GM18519 (cell line): ENCODE data around the gene RNF10.
A peak's percentile ranks its signal among the peaks of the same experiment; 100 is the strongest.
"Not testable (repeated sequence)": the region's sequence is repeated elsewhere in the genome, so short reads cannot be mapped to it uniquely, and the experiment has no call there.

Experiments
- ATAC-seq: cut with Tn5 transposase; IDR thresholded peaks from one replicate; pipeline ENCODE4 v1.9.1; 2021; ENCODE audit warnings: mild to moderate bottlenecking, moderate library complexity; ENCODE audit not compliant: unreplicated experiment, low FRiP score

Gene RNF10

GRCh38 chr12:120522568-120522967 lies 11.6 kb upstream of the RNF10 start:
- ATAC-seq = no peak

GRCh38 chr12:120528861-120529525 lies 5.2 kb upstream of the RNF10 start, which contains the start of gene COQ5:
TSS of gene COQ5 (minus strand) at chr12:120529158. CDS start at chr12:120529141, 17 bp downstream.
- ATAC-seq = peak; percentile 60

DNA sequence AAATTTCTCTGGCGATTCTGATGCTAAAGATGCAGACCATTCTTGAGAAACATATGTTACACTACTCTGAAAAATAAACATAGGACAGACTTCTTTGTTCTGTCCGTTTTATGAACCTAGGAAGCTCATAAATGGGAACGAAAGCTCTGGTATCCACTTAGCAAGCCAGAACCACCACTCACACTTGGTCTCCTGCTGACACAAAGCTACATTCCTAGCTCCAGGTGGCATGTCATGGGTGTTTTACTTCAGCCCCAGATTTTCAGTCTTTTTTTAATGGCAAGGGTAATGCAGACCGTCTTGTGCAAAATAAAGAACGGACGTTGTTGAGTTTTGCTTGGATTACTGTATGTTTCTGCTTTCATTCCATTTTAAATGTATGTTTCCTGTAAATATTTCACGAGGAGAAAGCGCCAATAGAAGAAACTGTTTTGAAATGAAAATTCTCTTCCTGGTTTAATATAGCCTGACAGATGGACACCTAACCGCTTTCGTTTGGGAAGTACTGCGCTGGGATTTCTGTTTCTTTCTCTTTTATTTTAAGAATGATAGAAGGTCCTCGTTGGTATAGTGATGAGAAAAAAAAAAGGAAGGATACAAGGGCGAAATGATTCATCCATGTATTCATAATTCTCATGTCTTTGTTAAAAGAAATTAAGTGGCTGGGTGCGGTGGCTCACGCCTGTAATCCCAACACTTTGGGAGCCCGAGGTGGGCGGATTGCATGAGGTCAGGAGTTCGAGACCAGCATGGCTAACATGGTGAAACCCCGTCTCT lies 4.3 kb upstream of the RNF10 start:
- ATAC-seq = no peak

GRCh38 chr12:120530418-120530761 lies 3.8 kb upstream of the RNF10 start:
- ATAC-seq = not testable (repeated sequence)

GRCh38 chr12:120532701-120533238 lies 1.4 kb upstream of the RNF10 start:
- no peak for ATAC-seq

DNA sequence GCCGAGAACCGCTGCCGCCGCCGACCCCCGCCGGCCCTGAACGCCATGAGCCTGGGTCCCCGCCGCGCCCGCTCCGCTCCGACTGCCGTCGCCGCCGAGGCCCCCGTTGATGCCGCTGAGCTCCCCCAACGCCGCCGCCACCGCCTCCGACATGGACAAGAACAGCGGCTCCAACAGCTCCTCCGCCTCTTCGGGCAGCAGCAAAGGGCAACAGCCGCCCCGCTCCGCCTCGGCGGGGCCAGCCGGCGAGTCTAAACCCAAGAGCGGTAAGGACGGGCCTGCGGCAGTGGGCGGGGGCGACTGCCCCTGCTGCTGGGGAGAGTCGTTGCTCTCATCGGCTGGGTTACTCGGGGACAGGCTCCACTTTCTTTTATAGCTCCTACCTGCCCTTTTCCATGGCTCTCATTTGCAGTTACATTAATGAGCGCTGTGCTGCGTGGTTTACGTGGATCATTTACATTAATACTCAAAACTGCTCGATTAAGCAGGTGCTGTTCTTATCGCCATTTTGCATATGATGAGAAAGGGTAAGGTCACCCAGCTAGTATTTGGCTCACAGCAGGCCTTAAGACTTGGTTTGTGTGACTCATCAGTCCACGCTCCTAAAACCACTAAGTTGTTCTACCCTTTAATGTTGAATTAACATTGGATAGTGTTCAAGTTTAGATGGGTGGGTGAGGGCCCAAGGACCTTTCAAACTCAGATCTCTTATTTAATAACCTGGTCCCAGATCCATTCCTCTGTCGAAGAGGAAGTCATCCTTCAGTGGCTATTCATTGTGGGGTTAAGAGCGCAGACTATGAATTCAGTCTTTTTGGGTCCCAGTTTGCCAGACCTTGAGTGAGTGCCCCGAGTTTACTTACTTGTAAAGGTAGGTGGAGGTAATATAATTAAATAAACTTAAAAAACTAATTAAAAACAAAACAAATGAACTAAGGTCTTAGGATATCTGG lies 823 bp downstream of the RNF10 start:
- no peak for ATAC-seq

GRCh38 chr12:120536064-120536791 lies 2.1 kb downstream of the RNF10 start:
- no peak for ATAC-seq

GRCh38 chr12:120537856-120538220 lies 3.7 kb downstream of the RNF10 start:
- no peak for ATAC-seq

DNA sequence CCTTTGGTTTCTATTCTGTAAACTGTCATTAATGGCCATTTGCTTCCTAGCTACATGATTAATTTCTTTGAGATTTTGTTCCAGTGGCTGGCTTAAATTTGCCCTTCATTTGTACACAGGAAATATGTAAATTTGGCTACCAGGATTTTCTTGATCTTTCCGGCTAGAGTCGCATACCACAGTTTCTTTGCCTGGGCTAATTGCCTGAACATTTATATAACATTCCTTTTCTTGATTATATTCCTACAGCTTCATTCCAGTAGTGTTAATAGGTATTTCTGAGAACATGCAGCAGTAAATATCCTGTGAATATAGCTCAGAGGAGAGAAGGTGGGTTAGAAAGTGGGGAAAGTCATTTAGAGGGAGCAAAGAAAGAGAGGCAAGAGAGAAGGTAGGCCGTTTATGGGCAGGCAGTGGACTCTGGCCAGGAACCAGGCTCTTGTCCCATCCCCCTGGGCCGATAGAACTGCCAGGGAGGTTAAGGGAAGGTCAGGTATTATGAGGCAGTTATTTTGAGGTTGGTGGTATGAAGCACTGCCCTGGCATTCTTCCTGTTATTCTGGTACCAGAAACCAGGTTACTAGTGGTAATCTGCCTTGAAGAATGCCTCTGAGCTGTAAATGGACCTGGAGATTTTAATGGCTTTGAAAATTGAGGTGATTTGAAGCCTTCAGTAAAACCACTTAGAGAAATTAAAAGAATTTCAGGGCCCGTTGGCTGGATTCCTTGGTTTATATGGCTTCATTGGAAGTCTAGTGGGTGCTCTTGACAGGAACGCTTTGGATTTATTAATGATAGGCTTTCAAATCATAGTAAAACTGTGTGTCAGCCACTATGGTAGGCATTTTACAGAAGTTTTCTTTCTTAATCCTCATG lies 4.4 kb downstream of the RNF10 start:
- ATAC-seq = no peak

DNA sequence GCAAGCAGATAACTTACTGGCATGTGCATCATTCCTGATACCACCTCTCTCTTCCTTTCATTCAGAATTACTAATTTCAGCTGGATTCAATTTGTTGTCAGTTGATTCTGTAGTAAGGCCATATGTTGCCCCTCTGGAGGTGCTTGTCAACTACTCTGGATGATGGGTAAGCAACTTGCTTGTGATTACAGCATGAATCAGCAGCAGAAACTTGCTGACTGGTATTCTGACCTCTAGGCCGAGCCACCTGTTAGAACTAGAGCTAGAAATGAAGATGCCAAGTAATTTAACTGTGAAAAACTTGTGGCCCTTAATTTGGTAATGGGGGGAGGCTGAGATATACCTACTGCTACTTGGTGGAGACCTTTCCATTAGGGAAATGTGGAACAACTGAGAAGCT lies 5.1 kb downstream of the RNF10 start:
- no peak for ATAC-seq

DNA sequence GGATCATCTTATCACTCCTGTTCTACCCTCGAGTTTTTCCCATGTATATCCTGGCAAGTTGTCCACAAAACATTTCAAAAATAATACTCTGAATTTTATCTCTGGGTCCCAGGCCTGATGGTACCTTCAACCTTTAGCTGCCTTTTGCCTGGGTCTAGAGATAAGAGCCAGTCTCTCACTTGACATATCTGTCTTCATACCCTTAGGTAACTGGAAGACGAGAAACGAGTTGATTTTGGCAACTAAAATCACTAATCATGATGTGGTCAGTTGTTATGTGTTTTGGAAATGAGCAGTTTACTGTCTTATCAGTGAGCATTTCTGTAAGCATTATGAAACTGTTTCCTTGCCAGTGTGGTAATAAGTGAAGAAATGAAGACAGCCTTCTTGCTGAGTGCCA lies 6.3 kb downstream of the RNF10 start:
- no peak for ATAC-seq

GRCh38 chr12:120542166-120542565 lies 8.0 kb downstream of the RNF10 start:
- ATAC-seq = no peak

DNA sequence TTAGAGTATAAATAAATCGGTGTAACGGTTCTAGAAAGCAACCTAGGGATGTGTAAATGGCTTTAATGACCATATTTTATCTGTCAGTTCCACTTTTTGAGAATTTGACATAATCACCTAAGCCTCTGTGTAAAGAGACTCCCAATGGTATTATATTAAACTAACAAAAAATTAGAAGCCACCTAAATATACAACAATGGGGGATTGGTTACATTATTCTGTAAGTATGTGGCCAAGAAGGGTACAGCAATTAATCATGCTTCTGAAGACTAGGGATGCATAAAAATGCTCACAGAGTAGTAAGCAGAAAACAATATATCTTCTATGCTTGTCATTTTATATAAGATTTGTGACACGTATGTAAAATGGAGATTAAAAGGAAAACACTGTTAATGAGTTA lies 10.5 kb downstream of the RNF10 start:
- ATAC-seq = no peak

- ATAC-seq = no peak
Observed at GRCh38 chr12:120546050-120546386, 11.9 kb downstream of the RNF10 start.

GRCh38 chr12:120554678-120555077 lies 20.5 kb downstream of the RNF10 start:
- no peak for ATAC-seq

DNA sequence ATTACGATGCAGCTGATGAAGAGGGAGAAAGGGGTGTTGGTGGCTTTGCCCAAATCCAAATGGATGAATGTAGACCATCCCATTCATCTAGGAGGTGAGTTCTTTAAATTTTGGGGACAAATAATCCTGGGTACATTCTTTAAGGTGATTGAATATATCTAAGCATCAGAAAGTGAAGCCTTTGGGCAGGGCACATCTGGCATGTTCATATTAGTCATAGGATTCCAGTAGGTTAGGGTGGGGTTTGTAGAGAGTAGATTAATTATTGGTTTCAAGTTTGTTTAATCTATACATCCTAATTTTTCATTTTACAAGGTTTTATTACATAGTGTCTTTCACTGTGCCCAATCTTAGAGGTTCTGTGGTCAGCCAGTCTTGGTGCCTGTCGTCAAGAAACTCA lies 23.4 kb downstream of the RNF10 start:
- ATAC-seq = no peak

DNA sequence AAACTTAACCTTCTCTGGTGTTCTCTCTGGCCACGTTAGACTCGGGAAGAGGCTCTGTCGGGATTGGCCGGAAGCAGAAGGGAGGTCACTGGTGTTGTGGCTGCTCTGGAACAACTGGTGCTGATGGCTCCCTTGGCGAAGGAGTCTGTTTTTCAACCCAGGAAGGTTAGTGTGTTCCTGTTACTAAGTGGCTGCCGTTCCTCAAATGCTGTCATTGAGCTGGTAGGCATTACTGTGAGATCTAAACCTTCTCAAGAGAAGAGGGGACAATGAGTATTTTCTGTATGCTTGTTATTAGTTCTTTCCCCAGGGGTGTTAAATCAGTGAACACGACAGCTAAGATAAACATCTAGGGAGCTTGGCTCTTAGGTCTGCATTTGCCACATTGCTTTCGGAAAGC lies 28.8 kb downstream of the RNF10 start:
- ATAC-seq = no peak

DNA sequence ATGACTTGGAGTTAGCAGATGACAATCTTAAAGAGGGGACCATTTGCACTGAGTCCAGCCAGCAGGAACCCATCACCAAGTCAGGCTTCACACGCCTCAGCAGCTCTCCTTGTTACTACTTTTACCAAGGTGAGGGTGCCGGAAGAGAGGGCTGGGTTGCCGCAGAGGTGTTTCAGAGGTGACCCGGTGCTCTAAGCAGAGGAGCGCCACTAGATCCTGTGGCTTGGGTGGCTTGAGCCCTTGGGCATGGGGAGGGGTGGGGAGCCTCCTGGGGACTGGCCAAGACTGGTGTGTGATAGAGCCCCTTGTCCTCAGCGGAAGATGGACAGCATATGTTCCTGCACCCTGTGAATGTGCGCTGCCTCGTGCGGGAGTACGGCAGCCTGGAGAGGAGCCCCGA lies 29.3 kb downstream of the RNF10 start:
- ATAC-seq = no peak

GRCh38 chr12:120571299-120571698 lies 37.1 kb downstream of the RNF10 start:
- ATAC-seq = no peak
